Measurements from ENCODE around the gene C21orf91. TPM values are rescaled to one million over a fixed set of nuclear protein-coding genes. Genes with fewer than 3 reads are reported as not detected.

The C21orf91 gene
- total RNA-seq, 4 donors from 2014 or later, result 4.0 to 8.5 (median 5.6) TPM

- H3K27me3 ChIP-seq, result no peaks in the 10 kb centered on the region
- ATAC-seq (no peak), DNase-seq (no peak)
- H3K9me3 ChIP-seq, result peaks cover 0 to 9% (median 5%) of the 10 kb centered on the region in 3 donors
- peaks cover 0 to 10% of the 10 kb centered on the region in 2 donors for H3K36me3 ChIP-seq
- H3K27ac ChIP-seq, result no peak overlapping the region
- TF ChIP-seq POLR2A (IDR thresholded peaks at IDR 0.05), result no peak
- no peak for TF ChIP-seq CTCF (IDR thresholded peaks at IDR 0.05 in 4 of 5, conservative IDR thresholded peaks at IDR 0.05 in 1 of 5)
- H3K4me3 ChIP-seq, result no peak overlapping the region
- in situ Hi-C loops (cut with MboI; ENCODE audit: low sequenced_read_pairs in 4 of 4) (no loop called here), intact Hi-C loops (cut with DNase I; ENCODE audit: low total_unique reads) (no loop called here)
- H3K4me1 ChIP-seq, result no peaks in the 10 kb centered on the region
These were observed 15.6 kb downstream of the C21orf91 start for GRCh38 chr21:17803536-17803935.

GRCh38 chr21:17802572-17802971, 16.6 kb downstream of the C21orf91 start:
- ATAC-seq (no peak), DNase-seq (no peak)
- no peak for TF ChIP-seq POLR2A (IDR thresholded peaks at IDR 0.05)
- TF ChIP-seq CTCF (IDR thresholded peaks at IDR 0.05 in 4 of 5, conservative IDR thresholded peaks at IDR 0.05 in 1 of 5), result no peak
- H3K4me1 ChIP-seq, result no peaks in the 10 kb centered on the region
- H3K36me3 ChIP-seq, result peaks cover 0 to under 1% of the 10 kb centered on the region in 2 donors
- no peaks in the 10 kb centered on the region for H3K27me3 ChIP-seq
- intact Hi-C loops (cut with DNase I; ENCODE audit: low total_unique reads) (no loop called here), in situ Hi-C loops (cut with MboI; ENCODE audit: low sequenced_read_pairs in 4 of 4) (no loop called here)
- H3K27ac ChIP-seq, result no peak overlapping the region
- peaks cover 0 to under 1% (median 0%) of the 10 kb centered on the region in 3 donors for H3K9me3 ChIP-seq
- no peak overlapping the region for H3K4me3 ChIP-seq

- peaks cover 0 to 7% of the 10 kb centered on the region in 2 donors for H3K4me1 ChIP-seq
- ATAC-seq, result no peak
These were observed 19.6 kb downstream of the C21orf91 start for GRCh38 chr21:17799414-17800164.

GRCh38 chr21:17798796-17799195, 20.4 kb downstream of the C21orf91 start:
- H3K4me1 ChIP-seq, result peaks cover 0 to 7% of the 10 kb centered on the region in 2 donors
- no peaks in the 10 kb centered on the region for H3K27me3 ChIP-seq
- ATAC-seq (no peak), DNase-seq (no peak)
- no peak for TF ChIP-seq CTCF (IDR thresholded peaks at IDR 0.05 in 4 of 5, conservative IDR thresholded peaks at IDR 0.05 in 1 of 5)
- in situ Hi-C loops (cut with MboI; ENCODE audit: low sequenced_read_pairs in 4 of 4), result no loop called here
- no peak overlapping the region for H3K27ac ChIP-seq
- intact Hi-C loops (cut with DNase I; ENCODE audit: low total_unique reads), result no loop called here
- H3K4me3 ChIP-seq, result no peak overlapping the region
- no peaks in the 10 kb centered on the region for H3K36me3 ChIP-seq
- no peaks in the 10 kb centered on the region for H3K9me3 ChIP-seq

More at GRCh38 chr21:17799414-17800164, 19.6 kb downstream of the C21orf91 start:
- H3K27ac ChIP-seq, result no peak overlapping the region
- H3K4me3 ChIP-seq, result no peak overlapping the region
- H3K36me3 ChIP-seq, result no peaks in the 10 kb centered on the region
- TF ChIP-seq POLR2A (IDR thresholded peaks at IDR 0.05), result no peak
- TF ChIP-seq CTCF (IDR thresholded peaks at IDR 0.05 in 4 of 5, conservative IDR thresholded peaks at IDR 0.05 in 1 of 5), result no peak
- no peak for DNase-seq
- intact Hi-C loops (cut with DNase I; ENCODE audit: low total_unique reads) (no loop called here), in situ Hi-C loops (cut with MboI; ENCODE audit: low sequenced_read_pairs in 4 of 4) (no loop called here)
- H3K9me3 ChIP-seq, result no peaks in the 10 kb centered on the region
- no peaks in the 10 kb centered on the region for H3K27me3 ChIP-seq
